Karpas-422 (cell line): ENCODE measurements around the gene KCNAB3. TPM values are rescaled to one million over a fixed set of nuclear protein-coding genes. Genes with fewer than 3 reads are reported as not detected.
"Not testable (repeated sequence)": the region's sequence is repeated elsewhere in the genome, so short reads cannot be mapped to it uniquely, and the experiment has no call there.

Experiments
- DNase-seq: peaks from one replicate; pipeline ENCODE4 v3.0.0-alpha.2; 2015
- H2AFZ ChIP-seq: fragments of 200-600 bp; sonication (generic); 2 replicates; pipeline ENCODE4 v1.6.1; 2014; ENCODE audit warnings: antibody characterized with exemption, low read length, mixed read lengths
- H3K27ac ChIP-seq: fragments of 200-600 bp; sonication (generic); 2 replicates; pipeline ENCODE4 v1.5.1; 2014; ENCODE audit warnings: mild to moderate bottlenecking, low read length, moderate library complexity
- H3K27me3 ChIP-seq: fragments of 200-600 bp; sonication (generic); 2 replicates; pipeline ENCODE4 v1.6.1; 2014; ENCODE audit warnings: low read length, mixed read lengths
- H3K36me3 ChIP-seq: fragments of 200-600 bp; sonication (generic); 2 replicates; pipeline ENCODE4 v1.6.1; 2014; ENCODE audit warnings: low read length, mixed read lengths; ENCODE audit not compliant: insufficient read depth
- H3K4me1 ChIP-seq: fragments of 200-600 bp; sonication (generic); 2 replicates; pipeline ENCODE4 v1.6.1; 2014; ENCODE audit warnings: mild to moderate bottlenecking, low read length, mixed read lengths
- H3K4me2 ChIP-seq: fragments of 200-600 bp; sonication (generic); 2 replicates; pipeline ENCODE4 v1.6.1; 2014; ENCODE audit warnings: low read length, low read depth, mild to moderate bottlenecking; ENCODE audit not compliant: poor library complexity, severe bottlenecking
- H3K4me3 ChIP-seq: fragments of 200-600 bp; sonication (generic); 2 replicates; pipeline ENCODE4 v1.5.1; 2014; ENCODE audit warnings: mild to moderate bottlenecking, antibody characterized with exemption, low read length, mixed read lengths
- H3K79me2 ChIP-seq: fragments of 200-600 bp; sonication (generic); 2 replicates; pipeline ENCODE4 v1.6.1; 2014; ENCODE audit warnings: mild to moderate bottlenecking, low read length, mixed read lengths
- H3K9ac ChIP-seq: fragments of 200-600 bp; sonication (generic); 2 replicates; pipeline ENCODE4 v1.6.0; 2014; ENCODE audit warnings: low read length
- H3K9me2 ChIP-seq: fragments of 200-600 bp; sonication (generic), shearing (Covaris generic); replicated peaks from 2 replicates; pipeline ENCODE4 v1.6.0; 2014; ENCODE audit warnings: mild to moderate bottlenecking, low read length, moderate library complexity; ENCODE audit not compliant: insufficient read depth
- H3K9me3 ChIP-seq: fragments of 300-700, 200-600 bp; sonication (generic); 2 replicates; pipeline ENCODE4 v1.6.1; 2014; ENCODE audit warnings: low read length, mixed read lengths
- H4K20me1 ChIP-seq: fragments of 200-600 bp; sonication (generic); 2 replicates; pipeline ENCODE4 v1.6.1; 2014; ENCODE audit warnings: mild to moderate bottlenecking, antibody characterized with exemption, low read length, low read depth; ENCODE audit not compliant: insufficient read depth
- total RNA-seq: library from RNA; depleted of rRNA; stranded (reverse); fragments of >200 nt; shearing (Covaris generic); gene quantifications from 2 replicates; pipeline ENCODE4 v1.2.3, GENCODE V29; 2014; ENCODE audit warnings: low replicate concordance

Gene KCNAB3
- total RNA-seq, 1 experiment from 2014 or later = 10.0 TPM

- H3K9me2 ChIP-seq = no peaks in the 10 kb centered on the region
- H3K36me3 ChIP-seq = no peaks in the 10 kb centered on the region
- DNase-seq = no peak
- H3K27me3 ChIP-seq = peaks cover 2% of the 10 kb centered on the region; the same call in 1 of the 2 replicates
- no peaks in the 10 kb centered on the region for H3K4me1 ChIP-seq
- no peak overlapping the region for H3K4me3 ChIP-seq
- H3K9me3 ChIP-seq = no peaks in the 10 kb centered on the region
- no peaks in the 10 kb centered on the region for H4K20me1 ChIP-seq
- H3K79me2 ChIP-seq = no peaks in the 10 kb centered on the region
- no peak overlapping the region for H3K4me2 ChIP-seq
- no peak overlapping the region for H3K9ac ChIP-seq
- H2AFZ ChIP-seq = no peak overlapping the region
- H3K27ac ChIP-seq = no peak overlapping the region
Observed at GRCh38 chr17:7961421-7961820, 31.8 kb upstream of the KCNAB3 start.

GRCh38 chr17:7959503-7960253 is 30.0 kb upstream of the KCNAB3 start:
- no peaks in the 10 kb centered on the region for H3K4me1 ChIP-seq
- DNase-seq = no peak
- H4K20me1 ChIP-seq = no peaks in the 10 kb centered on the region
- H3K4me3 ChIP-seq = no peak overlapping the region
- no peaks in the 10 kb centered on the region for H3K9me3 ChIP-seq
- H3K79me2 ChIP-seq = no peaks in the 10 kb centered on the region
- H3K4me2 ChIP-seq = no peak overlapping the region
- no peak overlapping the region for H3K27ac ChIP-seq
- no peaks in the 10 kb centered on the region for H3K36me3 ChIP-seq
- H2AFZ ChIP-seq = no peak overlapping the region
- H3K27me3 ChIP-seq = peaks cover 2% of the 10 kb centered on the region; the same call in 1 of the 2 replicates
- no peak overlapping the region for H3K9ac ChIP-seq
- no peaks in the 10 kb centered on the region for H3K9me2 ChIP-seq

GRCh38 chr17:7956228-7956965 is 26.7 kb upstream of the KCNAB3 start:
- H2AFZ ChIP-seq = no peak overlapping the region
- no peaks in the 10 kb centered on the region for H3K9me3 ChIP-seq
- peaks cover 2% of the 10 kb centered on the region; the same call in 1 of the 2 replicates for H3K27me3 ChIP-seq
- H3K4me3 ChIP-seq = no peak overlapping the region
- DNase-seq = no peak
- no peak overlapping the region for H3K9ac ChIP-seq
- no peak overlapping the region for H3K4me2 ChIP-seq
- no peaks in the 10 kb centered on the region for H3K9me2 ChIP-seq
- H4K20me1 ChIP-seq = no peaks in the 10 kb centered on the region
- H3K27ac ChIP-seq = no peak overlapping the region
- no peaks in the 10 kb centered on the region for H3K79me2 ChIP-seq
- H3K36me3 ChIP-seq = no peaks in the 10 kb centered on the region
- H3K4me1 ChIP-seq = no peaks in the 10 kb centered on the region

GRCh38 chr17:7955414-7956227 is 26.0 kb upstream of the KCNAB3 start:
- no peak for DNase-seq
- Histone ChIP-seq H3K4me3 (no peak overlapping the region), H3K9me2 (no peaks in the 10 kb centered on the region), H3K9me3 (no peaks in the 10 kb centered on the region), H3K79me2 (no peaks in the 10 kb centered on the region), H3K4me2 (no peak overlapping the region), H3K9ac (no peak overlapping the region), H3K27me3 (peaks cover 2% of the 10 kb centered on the region; the same call in 1 of the 2 replicates), H2AFZ (no peak overlapping the region), H3K27ac (no peak overlapping the region), H3K4me1 (no peaks in the 10 kb centered on the region), H4K20me1 (no peaks in the 10 kb centered on the region), H3K36me3 (no peaks in the 10 kb centered on the region)

- not testable (repeated sequence) for H3K27ac ChIP-seq, H3K9ac ChIP-seq, H3K4me2 ChIP-seq, H3K9me3 ChIP-seq, H3K4me1 ChIP-seq, DNase-seq, H3K4me3 ChIP-seq, H3K27me3 ChIP-seq, H4K20me1 ChIP-seq, H2AFZ ChIP-seq, H3K79me2 ChIP-seq, H3K9me2 ChIP-seq
- H3K36me3 ChIP-seq = peaks cover 14% of the 10 kb centered on the region
Observed at GRCh38 chr17:7953266-7953665, 23.6 kb upstream of the KCNAB3 start.

GRCh38 chr17:7951143-7951792 is 21.6 kb upstream of the KCNAB3 start:
- no peak overlapping the region for H3K4me3 ChIP-seq
- H3K9me3 ChIP-seq = no peaks in the 10 kb centered on the region
- H3K36me3 ChIP-seq = peaks cover 22% of the 10 kb centered on the region
- H4K20me1 ChIP-seq = no peaks in the 10 kb centered on the region
- H3K9me2 ChIP-seq = no peaks in the 10 kb centered on the region
- no peaks in the 10 kb centered on the region for H3K4me1 ChIP-seq
- no peaks in the 10 kb centered on the region for H3K27me3 ChIP-seq
- no peak overlapping the region for H3K9ac ChIP-seq
- DNase-seq = no peak
- H3K4me2 ChIP-seq = no peak overlapping the region
- no peaks in the 10 kb centered on the region for H3K79me2 ChIP-seq
- no peak overlapping the region for H3K27ac ChIP-seq
- no peak overlapping the region for H2AFZ ChIP-seq

GRCh38 chr17:7950578-7950977 is 20.9 kb upstream of the KCNAB3 start:
- DNase-seq = no peak
- no peak overlapping the region for H2AFZ ChIP-seq

More at GRCh38 chr17:7950578-7950977, 20.9 kb upstream of the KCNAB3 start:
- no peaks in the 10 kb centered on the region for H3K9me2 ChIP-seq
- H4K20me1 ChIP-seq = no peaks in the 10 kb centered on the region
- H3K79me2 ChIP-seq = no peaks in the 10 kb centered on the region
- no peaks in the 10 kb centered on the region for H3K9me3 ChIP-seq
- H3K4me3 ChIP-seq = no peak overlapping the region
- H3K27me3 ChIP-seq = no peaks in the 10 kb centered on the region
- no peaks in the 10 kb centered on the region for H3K4me1 ChIP-seq
- H3K36me3 ChIP-seq = peaks cover 27% of the 10 kb centered on the region
- no peak overlapping the region for H3K9ac ChIP-seq
- no peak overlapping the region for H3K4me2 ChIP-seq
- H3K27ac ChIP-seq = no peak overlapping the region
